ENCODE results near the gene ADPRHL1. TPM values are rescaled to one million over a fixed set of nuclear protein-coding genes. Genes with fewer than 3 reads are reported as not detected.

Gene ADPRHL1
- total RNA-seq, 4 donors from 2014 or later = 6.9 to 15.5 (median 12.6) TPM

DNA sequence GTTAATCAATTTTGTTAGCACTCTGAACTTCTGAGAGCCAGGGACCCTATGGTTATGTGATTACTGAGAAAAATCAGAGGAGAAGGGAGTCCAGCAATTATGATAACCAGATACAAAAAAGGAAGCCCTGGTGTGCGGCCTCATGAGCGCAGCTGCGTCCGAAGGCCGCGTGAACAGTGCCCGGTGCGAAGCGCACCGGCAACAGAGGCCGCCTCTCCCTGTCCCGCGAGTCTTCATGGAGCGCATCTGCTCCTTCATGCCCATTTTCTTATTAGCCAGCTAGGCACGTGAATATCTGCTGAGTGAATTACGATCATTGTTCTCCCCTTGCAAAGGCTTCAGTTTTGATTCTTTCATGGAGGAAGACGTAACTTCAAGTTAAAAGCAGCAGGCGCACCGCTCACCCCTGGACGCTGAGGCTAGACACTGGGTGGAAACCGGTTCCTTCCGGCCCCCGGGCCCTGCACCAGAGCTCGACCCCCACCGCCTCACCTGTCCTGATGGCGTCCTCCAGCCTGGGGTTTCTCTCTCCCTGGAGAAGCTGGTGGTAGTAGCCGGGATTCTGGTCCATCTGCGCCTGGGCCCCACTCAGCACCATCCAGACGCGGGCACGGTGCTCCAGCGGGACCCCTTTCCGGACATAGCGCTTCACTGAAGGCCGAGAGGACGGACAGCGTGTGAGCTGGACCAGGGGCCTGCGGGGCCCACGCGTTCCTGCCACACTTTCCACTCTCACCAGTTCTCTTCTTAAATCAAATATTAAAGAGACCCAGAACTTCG, 98.3 kb downstream of the ADPRHL1 start:
- Histone ChIP-seq H3K27ac (no peak overlapping the region), H3K36me3 (peaks cover 0 to 29% (median 0%) of the 10 kb centered on the region in 3 donors), H3K9me3 (no peaks in the 10 kb centered on the region), H3K4me1 (no peaks in the 10 kb centered on the region), H3K4me3 (no peak overlapping the region), H3K27me3 (no peaks in the 10 kb centered on the region)
- DNase-seq (ENCODE audit: low spot score in 2 of 2) = no peak
- 91 to 92% methylated on average over 39 to 41 of the region's 41 CpGs for WGBS, 2 donors
- TF ChIP-seq EP300 (IDR thresholded peaks at IDR 0.05) (no peak), POLR2A (IDR thresholded peaks at IDR 0.05) (no peak)
- TF ChIP-seq, protein P1, sequence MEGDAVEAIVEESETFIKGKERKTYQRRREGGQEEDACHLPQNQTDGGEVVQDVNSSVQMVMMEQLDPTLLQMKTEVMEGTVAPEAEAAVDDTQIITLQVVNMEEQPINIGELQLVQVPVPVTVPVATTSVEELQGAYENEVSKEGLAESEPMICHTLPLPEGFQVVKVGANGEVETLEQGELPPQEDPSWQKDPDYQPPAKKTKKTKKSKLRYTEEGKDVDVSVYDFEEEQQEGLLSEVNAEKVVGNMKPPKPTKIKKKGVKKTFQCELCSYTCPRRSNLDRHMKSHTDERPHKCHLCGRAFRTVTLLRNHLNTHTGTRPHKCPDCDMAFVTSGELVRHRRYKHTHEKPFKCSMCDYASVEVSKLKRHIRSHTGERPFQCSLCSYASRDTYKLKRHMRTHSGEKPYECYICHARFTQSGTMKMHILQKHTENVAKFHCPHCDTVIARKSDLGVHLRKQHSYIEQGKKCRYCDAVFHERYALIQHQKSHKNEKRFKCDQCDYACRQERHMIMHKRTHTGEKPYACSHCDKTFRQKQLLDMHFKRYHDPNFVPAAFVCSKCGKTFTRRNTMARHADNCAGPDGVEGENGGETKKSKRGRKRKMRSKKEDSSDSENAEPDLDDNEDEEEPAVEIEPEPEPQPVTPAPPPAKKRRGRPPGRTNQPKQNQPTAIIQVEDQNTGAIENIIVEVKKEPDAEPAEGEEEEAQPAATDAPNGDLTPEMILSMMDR (IDR thresholded peaks at IDR 0.05) = no peak

DNA sequence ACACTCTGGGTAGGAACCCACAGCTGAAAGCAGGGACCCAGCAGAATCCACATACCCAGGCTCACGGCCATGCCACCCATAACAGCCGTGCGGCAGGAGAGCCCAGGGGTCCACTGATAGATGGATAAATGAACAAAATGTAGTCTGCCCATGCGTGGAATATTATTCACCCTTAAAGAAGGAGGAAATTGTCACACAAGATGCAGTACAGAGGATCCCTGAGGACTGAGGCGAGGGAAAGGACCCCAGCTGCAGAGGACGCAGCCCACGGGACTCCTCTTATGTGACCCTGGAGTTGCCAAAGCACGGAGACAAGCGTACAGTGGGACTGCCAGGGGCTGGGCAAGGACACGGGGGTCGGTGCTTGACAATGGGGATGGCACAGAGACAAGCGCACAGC, 100.0 kb downstream of the ADPRHL1 start:
- H3K4me1 ChIP-seq = no peaks in the 10 kb centered on the region
- no peak overlapping the region for H3K27ac ChIP-seq
- TF ChIP-seq, protein P1 (IDR thresholded peaks at IDR 0.05) = no peak
- TF ChIP-seq POLR2A (IDR thresholded peaks at IDR 0.05) = no peak
- no peak for TF ChIP-seq EP300 (IDR thresholded peaks at IDR 0.05)
- 87 to 88% methylated on average over 12 of the region's 12 CpGs for WGBS, 2 donors
- H3K27me3 ChIP-seq = no peaks in the 10 kb centered on the region
- H3K36me3 ChIP-seq = peaks cover 0 to 46% (median 6%) of the 10 kb centered on the region in 3 donors
- no peak for DNase-seq (ENCODE audit: low spot score in 2 of 2)
- H3K4me3 ChIP-seq = no peak overlapping the region
- no peaks in the 10 kb centered on the region for H3K9me3 ChIP-seq

- TF ChIP-seq EP300 (IDR thresholded peaks at IDR 0.05) (no peak), POLR2A (IDR thresholded peaks at IDR 0.05) (no peak)
- TF ChIP-seq, protein P1 (IDR thresholded peaks at IDR 0.05) = no peak
- Histone ChIP-seq H3K4me3 (no peak overlapping the region), H3K36me3 (peaks cover 0 to 52% (median 6%) of the 10 kb centered on the region in 3 donors), H3K4me1 (no peaks in the 10 kb centered on the region), H3K27me3 (no peaks in the 10 kb centered on the region), H3K9me3 (no peaks in the 10 kb centered on the region), H3K27ac (no peak overlapping the region)
- DNase-seq (ENCODE audit: low spot score in 2 of 2) = no peak
- WGBS, 2 donors = 63 to 70% methylated on average over 10 to 15 of the region's 17 CpGs
Measured at GRCh38 chr13:113351514-113352026, 101.7 kb downstream of the ADPRHL1 start.

DNA sequence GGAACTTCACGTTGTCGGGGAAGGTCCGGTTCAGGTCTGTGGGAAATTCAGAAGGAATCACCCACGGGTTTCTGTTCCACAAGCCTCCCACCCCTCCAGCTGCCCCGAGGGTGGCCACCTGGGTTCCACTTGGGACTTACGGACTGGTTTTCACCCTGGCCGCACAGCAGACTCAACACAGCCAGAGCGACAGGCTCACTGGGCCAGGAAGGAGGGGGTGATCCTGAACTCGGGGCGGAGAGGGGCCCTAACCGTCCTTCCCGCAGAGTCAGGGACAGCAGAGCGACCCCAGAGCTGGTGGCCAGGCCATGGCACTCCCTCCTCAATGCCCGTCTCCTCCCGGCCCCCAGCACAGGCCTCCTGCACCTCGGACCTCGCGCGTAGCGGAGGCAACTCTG, 102.4 kb downstream of the ADPRHL1 start:
- peaks cover 0 to 52% (median 6%) of the 10 kb centered on the region in 3 donors for H3K36me3 ChIP-seq
- no peaks in the 10 kb centered on the region for H3K9me3 ChIP-seq
- no peak overlapping the region for H3K4me3 ChIP-seq
- H3K27ac ChIP-seq = peak overlapping the region in 1 of 4 donors; percentile 20
- 92 to 97% methylated on average over 15 of the region's 20 CpGs for WGBS, 2 donors
- TF ChIP-seq EP300 (IDR thresholded peaks at IDR 0.05) (no peak), POLR2A (IDR thresholded peaks at IDR 0.05) (no peak)
- TF ChIP-seq, protein P1 (IDR thresholded peaks at IDR 0.05) = no peak
- H3K27me3 ChIP-seq = no peaks in the 10 kb centered on the region
- H3K4me1 ChIP-seq = no peaks in the 10 kb centered on the region
- no peak for DNase-seq (ENCODE audit: low spot score in 2 of 2)

Measured in tibial nerve (tissue), 4 donors.